GM21367 (cell line): ENCODE measurements around the gene ZNF480.
"Not testable (repeated sequence)": the region's sequence is repeated elsewhere in the genome, so short reads cannot be mapped to it uniquely, and the experiment has no call there.

ENCODE experiments used
- ATAC-seq: cut with Tn5 transposase; IDR thresholded peaks from one replicate; pipeline ENCODE4 v1.9.1; 2021; ENCODE audit not compliant: unreplicated experiment

The ZNF480 gene

GRCh38 chr19:52336791-52337381, 39.9 kb downstream of the ZNF480 start:
- no peak for ATAC-seq

- not testable (repeated sequence) for ATAC-seq
Observed at GRCh38 chr19:52339022-52339421, 42.1 kb downstream of the ZNF480 start.

- ATAC-seq = no peak
Observed at GRCh38 chr19:52343548-52343947, 46.6 kb downstream of the ZNF480 start.

DNA sequence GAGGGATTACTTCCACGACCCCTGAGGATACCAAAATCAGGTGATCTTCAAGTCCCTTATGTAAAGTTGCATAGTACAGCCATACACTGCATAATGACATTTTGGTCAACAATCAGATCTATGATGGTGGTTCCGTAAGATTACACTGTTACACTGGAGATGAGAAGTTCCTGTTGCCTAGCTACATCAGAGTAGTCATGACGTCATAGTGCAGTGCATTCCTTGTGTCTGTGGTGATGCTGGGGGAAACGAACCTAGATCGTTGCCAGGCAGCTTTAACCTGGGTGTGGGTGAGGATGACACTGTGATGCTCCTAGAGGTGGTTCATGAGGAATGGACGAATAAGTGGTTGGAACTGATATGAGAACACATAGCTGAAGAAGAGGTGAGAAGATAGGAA, 48.2 kb downstream of the ZNF480 start:
- ATAC-seq = no peak

- ATAC-seq = no peak
Observed at GRCh38 chr19:52351512-52351911, 54.5 kb downstream of the ZNF480 start.

DNA sequence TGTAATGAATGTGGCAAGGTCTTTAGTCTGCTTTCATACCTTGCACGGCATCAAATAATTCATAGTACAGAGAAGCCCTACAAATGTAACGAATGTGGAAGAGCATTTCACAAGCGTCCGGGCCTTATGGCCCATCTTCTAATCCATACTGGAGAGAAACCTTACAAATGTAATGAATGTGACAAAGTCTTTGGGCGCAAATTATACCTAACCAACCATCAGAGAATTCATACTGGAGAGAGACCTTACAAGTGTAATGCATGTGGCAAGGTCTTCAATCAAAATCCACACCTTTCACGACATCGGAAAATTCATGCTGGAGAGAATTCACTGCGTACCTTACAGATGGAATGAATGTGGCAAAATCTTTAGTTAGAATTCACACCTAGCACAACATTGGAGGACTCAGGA, 69.5 kb downstream of the ZNF480 start:
- no peak for ATAC-seq

DNA sequence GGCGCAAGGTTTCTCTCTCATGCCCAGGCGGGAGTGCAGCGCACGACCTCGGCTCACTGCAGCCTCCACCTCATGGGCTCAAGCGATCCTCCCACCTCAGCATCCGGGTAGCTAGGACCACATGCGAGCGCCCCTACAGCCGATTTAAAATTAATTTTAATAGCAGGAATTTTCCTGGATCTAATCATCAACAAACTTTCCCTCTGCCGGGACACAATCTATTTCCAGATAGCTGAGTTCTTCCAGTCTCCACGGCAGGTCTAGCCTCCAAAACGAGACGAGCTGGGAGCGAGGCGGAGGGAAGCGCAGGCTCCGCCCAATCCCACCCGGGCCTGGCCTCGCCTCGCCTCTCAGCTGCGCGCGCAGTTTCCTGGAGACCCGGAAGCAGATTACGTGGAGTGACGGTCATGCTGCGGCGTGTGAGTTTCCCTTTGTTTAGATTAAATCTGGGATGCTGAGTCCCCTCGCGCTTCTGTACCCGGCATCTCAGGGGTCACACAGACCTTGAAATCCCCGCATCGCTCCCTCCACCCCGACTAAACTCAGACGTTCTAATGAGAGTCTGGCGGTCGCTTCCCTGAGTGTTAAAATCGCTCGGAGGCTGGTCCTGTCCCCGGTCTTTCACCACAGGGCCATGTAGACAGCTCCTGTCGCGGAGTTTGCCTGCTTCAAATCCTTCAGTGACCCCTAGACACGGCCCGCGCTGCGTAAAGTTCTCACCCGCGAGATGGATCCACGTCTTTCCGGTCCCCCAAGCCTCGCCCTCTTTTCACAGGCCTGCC, 72.8 kb downstream of the ZNF480 start, which contains the start of gene ZNF880:
TSS of gene ZNF880 (plus strand) at position 365 of the 782 bp plus-strand sequence. CDS start at position 408, 43 bp downstream.
- no peak for ATAC-seq

- no peak for ATAC-seq
Observed at GRCh38 chr19:52370341-52370710, 73.4 kb downstream of the ZNF480 start.
